ENCODE results near the gene ARID1A.
"Not testable (repeated sequence)": the region's sequence is repeated elsewhere in the genome, so short reads cannot be mapped to it uniquely, and the experiment has no call there.

The ARID1A gene

DNA sequence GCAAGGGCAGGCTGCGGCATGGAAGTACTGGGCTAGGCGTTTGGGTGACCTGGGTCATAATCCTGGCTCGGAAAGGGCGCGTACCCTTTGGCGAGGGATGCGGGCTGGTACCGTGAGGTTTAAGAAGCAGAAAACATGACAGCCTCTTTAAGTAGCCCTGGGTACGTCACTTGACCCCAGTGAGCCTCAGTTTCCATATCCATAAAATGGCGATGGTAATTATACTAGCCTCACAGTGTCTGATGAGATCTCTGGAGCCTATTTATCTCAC lies 92.6 kb downstream of the ARID1A start:
- no peak for DNase-seq (ENCODE audit: low read depth)

DNA sequence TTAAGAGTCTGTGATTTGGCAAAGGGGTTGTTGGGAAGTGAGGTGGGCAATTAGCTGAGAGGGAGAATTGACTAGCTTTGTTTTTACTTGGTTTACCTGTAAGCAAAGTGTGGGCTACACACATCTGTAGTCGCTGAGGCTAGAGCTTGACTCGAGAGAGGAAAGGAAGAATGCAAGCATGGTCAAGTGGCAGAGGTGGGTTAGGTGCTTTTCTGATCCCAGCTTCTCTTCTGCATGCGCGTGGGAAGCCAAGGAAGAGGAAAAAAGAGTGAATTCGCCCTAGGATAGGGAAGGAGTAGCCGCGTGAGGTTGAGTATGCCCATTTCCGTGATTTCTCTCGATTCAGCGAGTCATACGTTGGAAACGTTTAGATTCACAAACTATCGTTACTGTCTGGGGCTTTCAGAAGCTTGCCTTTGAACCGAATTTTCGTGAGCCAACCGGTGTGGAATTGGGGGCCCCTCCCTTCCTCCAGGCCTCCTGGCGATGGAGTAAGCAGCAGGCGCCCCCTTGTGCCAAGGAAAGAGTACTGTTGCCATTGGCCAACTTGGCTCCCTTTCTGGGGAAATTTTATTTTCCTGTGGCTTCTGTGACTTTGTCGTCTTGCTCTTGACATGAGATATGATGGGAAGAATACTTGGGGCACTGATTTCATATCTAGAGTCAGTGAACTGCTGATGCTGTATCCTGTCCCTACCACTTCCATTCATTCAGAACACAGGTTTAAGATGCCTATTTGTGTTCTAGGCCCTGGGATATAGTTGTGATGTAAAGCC lies 93.2 kb downstream of the ARID1A start:
- DNase-seq (ENCODE audit: low read depth) = peak; percentile 92

DNA sequence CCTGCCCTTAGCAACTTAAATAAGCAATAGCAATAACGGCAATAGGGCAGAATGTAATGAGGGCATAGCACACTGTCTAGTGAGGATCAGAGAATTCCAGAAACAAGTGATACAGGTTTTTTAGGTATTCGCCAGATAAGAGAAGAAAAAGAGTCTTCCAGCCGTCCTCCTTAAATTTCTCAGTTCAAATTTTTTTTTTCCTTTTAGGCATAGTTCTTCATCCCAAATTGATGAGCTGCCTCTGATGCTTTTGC lies 93.7 kb downstream of the ARID1A start:
- DNase-seq (ENCODE audit: low read depth) = no peak

DNA sequence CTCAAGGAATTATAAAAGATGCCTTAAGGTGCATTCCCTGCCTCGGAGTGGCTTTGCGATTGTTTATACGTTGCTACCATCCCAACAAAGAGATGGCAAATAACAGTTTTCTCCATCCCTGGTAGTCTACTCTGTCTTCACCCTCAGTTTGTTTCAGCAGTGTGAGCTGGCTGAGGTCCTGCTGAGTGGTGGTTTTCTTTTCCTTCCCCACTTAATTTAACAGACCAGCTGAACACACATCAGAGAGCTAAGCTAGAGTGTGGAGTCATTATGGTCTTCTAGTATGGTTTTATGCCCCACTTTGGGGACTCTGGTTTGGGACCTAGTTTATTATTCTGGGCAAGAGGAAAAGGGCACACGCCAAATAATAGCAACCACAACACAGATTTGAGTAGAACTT lies 94.1 kb downstream of the ARID1A start:
- no peak for DNase-seq (ENCODE audit: low read depth)

DNA sequence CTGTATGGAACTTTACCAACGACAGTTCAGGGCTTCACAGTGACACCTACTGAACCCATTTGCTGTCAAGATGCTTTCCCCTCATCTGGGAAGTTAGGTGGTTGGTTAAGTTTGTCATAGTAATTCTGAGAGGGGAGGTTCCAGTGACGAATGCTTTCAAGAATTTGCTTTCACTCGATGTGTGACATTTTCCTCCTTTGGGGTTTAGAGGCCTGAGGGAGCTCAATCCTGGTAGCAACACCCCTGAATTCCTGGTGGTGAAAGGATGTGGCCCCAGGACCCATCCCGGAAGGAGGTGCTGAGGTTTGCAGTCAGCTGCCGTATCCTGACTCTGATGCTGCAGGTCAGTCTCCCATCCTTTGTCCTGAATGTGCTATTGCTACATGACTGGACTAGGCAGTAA lies 94.7 kb downstream of the ARID1A start:
- peak; percentile 52 for DNase-seq (ENCODE audit: low read depth)

DNA sequence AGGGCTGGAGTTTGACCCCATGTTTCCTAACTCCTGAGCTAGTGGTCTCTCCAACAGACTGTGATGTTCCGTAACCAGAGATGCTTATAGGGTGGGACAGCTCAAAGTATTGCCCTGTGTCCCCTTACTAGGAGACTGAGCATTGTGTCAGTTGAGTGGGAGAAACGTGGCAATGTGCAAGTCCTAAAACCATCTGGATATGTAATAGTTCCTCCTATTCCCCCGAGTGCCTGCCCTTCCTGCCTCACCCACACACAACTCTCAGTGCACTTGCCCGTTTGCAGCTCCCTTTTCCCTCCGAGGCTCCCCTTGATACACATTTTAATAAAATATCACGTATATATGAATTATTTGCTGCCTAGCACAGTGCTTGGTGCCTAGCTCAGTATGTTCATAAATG lies 95.3 kb downstream of the ARID1A start:
- no peak for DNase-seq (ENCODE audit: low read depth)

DNA sequence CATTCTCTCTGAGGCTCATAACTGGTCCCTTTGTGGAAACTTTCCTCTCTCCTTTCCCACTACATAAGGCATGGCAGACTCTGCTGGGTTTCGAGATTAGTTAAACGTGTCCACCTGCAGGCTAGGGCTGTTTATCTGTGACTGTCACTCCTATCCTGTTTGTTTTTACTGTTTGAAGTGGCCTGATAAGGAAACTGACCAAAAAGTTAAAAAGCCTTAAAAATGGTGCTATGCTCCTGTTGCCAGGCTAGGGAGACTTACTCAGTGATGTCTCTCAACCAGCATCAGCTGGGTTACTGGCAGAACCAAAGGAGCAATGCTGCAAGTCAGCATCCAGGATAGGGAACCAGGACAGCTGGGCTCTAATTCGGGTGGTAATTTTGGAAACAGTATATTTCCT lies 95.8 kb downstream of the ARID1A start:
- DNase-seq (ENCODE audit: low read depth) = no peak

DNA sequence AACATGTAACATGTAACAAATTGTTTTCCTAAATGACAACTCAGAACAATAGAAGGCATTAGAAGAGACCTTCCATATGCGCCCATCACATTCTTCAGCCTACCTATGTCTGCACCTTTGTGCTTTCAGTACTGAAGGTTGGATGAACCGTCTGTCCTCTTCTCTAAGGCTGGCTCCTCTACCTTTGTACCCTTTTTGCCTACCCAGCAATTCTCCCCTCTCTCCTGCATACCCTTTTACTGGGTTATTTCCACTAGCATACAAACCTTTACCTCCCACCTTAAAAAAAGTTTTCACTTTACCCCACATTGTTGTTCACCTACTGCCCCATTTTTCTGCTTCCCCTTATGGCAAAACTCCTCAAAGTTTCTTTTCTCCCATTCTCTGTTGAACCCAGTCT lies 97.1 kb downstream of the ARID1A start:
- no peak for DNase-seq (ENCODE audit: low read depth)

DNA sequence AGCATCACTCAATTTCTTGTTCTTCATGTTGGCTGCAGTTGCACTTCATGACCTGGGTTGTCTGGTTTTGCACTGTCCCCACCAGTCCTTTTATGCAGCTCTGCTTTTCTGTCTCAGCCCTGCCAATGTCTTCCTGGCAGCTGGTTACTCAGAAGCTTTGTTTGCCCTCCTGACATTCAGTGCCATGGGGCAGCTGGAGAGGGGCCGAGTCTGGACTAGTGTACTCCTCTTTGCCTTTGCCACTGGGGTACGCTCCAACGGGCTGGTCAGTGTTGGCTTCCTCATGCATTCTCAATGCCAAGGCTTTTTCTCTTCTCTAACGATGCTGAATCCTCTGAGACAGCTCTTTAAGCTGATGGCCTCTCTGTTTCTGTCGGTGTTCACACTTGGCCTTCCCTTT lies 98.6 kb downstream of the ARID1A start:
- no peak for DNase-seq (ENCODE audit: low read depth)

DNA sequence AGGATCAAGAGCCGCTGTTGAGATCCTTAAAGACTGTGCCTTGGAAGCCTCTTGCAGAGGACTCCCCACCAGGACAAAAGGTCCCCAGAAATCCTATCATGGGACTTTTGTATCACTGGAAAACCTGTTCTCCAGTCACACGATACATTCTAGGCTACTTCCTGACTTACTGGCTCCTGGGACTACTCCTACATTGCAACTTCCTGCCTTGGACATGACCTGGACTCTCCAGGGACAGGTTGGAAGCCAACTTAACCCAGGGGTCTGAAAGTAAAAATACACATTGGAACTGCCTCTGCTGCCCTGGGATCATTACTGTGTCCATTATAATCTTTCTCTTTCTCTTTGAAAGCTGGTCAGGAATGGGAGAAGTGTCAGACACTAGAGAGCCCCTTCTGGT lies 101.8 kb downstream of the ARID1A start:
- DNase-seq (ENCODE audit: low read depth) = no peak

DNA sequence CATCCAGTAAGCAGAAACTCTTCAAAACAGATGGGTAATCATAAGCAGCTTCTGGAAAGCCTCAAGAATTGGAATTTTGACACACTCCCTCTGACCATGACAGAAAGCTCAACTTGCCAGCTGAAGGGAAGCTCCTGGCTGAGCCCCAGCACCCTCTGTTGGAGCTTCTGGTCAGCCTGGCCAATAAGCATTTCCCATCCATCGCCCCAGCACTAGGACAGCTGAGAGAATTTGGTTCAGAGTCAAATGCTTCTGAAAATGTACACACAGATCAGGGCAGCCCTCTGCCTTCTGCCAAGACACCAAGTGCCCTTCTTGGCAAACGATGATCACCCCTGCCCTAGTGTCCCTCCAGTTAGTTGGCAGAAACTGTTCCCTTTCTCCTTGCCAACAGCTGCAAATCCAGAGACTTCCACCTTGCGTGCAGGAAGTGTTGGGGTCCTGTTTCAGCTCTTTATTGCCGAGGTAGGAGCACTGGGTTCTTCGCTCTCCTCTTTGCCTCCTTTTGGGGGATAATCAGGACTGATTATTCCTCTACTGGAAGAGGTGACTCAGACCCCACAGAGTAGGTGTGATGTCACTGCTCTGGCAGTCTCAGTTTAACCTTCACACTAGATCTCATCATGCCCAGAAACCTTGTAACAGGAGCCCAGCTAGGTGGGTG lies 103.8 kb downstream of the ARID1A start:
- DNase-seq (ENCODE audit: low read depth) = peak; percentile 79

DNA sequence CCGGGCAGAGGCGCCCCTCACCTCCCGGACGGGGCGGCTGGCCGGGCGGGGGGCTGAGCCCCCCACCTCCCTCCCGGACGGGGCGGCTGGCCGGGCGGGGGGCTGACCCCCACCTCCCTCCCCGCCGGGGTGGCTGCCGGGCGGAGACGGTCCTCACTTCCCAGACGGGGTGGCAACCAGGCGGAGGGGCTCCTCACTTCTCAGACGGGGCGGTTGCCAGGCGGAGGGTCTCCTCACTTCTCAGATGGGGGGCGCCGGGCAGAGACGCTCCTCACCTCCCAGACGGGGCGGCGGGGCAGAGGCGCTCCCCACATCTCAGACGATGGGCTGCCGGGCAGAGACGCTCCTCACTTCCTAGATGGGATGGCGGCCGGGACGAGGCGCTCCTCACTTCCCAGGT lies 108.1 kb downstream of the ARID1A start:
- not testable (repeated sequence) for DNase-seq (ENCODE audit: low read depth)

DNA sequence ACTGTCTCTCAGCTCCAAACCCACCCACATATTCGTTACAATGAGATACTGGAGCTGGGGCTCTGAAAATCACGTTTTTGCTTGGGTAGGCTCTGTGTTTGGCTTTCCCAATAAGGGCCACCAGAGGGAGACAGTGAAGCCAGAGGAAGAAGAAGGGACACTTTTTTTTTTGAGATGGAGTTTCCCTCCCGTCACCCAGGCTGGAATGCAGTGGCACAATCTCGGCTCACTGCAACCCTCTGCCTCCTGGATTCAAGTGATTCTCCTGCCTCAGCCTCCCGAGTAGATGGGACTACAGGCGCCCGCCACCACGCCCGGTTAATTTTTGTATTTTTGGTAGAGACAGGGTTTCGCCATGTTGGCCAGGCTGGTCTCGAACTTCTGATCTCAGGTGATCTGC lies 114.3 kb downstream of the ARID1A start:
- DNase-seq (ENCODE audit: low read depth) = peak; percentile 80

DNA sequence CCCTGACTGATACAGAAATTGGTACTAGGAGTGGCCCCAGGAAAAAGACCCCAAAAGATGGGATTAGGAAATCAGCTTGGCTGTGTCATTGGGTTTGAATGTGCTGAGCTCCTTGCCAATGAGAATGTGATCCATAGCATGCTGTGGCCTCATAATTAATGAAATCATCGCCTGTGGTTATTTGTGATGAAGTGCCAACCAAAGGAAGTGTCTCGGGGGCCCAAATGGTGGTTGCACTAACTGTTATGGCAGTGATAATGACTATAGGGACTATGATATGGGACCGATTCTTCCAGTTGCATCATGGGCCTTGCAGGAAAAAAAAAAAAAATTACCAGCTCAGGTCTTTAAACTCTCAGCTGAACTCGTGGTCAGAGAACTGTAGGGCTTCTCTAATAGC lies 115.2 kb downstream of the ARID1A start:
- no peak for DNase-seq (ENCODE audit: low read depth)

DNA sequence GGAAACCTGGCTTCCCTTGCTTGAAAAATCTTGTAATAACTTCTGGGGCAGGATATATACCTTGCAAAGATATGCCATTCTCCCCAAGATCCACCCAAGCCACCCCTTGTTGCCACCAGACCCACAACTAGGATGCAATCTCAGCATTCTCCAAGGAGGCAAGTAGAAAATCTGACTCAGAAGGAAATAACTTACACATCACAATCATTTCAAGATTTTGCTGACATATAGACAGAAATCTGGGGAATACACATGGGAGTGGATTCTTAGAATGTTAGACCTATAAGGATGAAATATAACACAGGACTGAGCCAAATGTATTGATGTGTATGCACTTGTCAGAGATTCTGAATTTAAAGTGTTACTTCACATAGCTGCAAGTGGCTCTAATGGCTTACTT lies 115.9 kb downstream of the ARID1A start:
- no peak for DNase-seq (ENCODE audit: low read depth)

DNA sequence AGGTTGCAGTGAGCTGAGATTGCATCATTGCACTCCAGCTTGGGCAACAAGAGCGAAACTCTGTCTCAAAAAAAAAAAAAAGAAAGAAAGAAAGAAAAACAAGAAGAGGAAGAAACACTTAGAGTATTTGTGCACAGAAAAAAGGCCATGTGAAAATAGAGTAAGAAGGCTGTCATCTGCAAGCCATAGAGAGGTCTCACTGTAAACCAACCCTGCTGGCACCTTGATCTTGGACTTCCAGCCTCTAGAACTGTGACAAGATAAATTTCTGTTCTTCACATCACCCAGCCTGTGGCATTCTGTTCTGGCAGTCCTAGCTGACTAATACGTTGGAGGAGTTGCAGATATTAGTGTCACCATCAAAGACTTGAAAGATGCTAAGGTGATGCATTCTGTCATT lies 118.6 kb downstream of the ARID1A start:
- no peak for DNase-seq (ENCODE audit: low read depth)

DNA sequence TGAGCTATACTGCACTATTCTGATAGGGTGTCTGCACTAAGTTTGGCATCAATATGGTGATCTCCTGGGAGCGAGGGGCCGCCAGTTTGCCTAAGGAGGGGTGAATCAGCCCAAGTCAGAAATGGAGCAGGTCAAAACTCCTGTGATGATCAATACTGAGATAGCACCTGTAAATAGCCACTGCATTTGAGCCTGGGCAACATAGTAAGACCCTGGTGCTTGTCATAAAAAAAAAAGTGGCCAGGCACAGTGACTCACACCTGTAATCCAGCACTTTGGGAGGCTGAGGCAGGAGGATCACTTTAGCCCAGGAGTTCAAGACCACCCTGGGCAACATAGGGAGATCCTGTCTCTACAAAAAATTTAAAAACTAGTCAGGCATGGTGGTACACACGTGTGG lies 119.1 kb downstream of the ARID1A start:
- DNase-seq (ENCODE audit: low read depth) = no peak

DNA sequence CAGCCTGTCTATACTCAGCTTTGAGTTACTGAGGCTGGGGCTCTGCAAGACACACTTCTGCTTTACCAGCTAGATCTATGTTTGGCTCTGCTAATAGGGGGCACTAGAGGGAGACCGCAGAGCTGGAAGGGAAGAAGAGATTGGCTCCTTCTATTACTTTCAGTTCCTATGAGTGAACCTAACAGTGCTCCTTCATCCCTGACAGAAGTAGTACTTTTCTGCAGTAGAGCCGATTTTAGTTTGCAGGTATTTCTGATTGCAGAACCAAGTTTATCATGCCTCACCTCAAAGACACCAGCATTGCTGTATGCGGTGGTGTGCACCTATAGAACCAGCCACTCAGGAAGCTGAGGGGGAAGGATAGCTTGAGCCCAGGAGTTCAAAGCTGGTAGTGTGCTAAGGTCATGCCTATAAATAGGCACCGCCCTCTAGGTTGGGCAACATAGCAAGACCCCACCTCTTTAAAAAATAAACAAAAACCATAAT lies 125.0 kb downstream of the ARID1A start:
- no peak for DNase-seq (ENCODE audit: low read depth)

DNA sequence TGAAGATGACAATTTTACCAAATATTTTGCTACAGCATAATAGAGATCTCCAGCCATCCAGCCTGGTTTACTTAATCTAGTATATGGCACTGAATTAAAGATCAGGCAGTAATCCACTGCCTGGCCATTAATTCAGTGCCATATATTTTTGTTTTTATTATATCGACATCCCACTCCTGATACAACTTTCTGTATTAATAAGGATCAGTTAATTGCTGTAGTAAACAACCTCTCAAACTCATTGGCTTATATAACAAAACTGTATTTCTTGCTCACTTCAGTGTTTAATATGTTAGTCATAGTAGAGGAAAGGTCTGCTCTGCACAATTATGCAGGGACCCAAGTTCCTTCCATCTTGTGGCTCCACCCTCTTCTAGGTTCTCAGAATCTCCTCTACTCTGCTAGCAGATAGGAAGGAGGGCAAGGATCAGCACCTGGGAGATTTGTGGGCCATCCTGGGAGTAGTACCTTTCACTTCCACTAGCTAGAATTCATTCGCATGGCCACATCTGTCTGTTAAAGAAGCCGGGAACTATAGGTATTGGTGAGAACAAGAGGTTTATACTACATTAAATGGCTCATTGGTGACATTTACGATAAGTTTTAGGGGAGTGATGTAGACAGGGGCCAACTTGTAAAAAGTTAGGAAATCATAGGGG lies 127.1 kb downstream of the ARID1A start:
- peak; percentile 10 for DNase-seq (ENCODE audit: low read depth)

DNA sequence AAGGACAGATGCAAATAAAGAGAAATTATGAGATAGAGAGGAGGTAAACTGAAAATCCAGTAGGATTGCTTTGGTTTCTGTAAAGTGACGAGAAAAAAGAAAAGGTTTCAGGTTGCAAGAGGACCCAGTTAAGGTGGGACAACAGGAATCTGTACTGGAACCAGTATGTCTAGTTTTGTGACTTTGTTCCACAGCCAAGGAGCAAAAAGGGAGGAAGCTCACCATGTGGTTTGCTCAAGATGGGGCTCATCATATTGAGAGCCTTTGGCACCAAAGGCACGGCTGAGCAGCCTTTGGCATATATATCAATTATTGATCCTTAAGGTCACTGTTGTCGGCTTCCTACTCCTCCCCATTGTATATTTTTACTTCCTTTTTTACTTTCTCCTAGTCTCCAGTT lies 128.9 kb downstream of the ARID1A start:
- no peak for DNase-seq (ENCODE audit: low read depth)

DNA sequence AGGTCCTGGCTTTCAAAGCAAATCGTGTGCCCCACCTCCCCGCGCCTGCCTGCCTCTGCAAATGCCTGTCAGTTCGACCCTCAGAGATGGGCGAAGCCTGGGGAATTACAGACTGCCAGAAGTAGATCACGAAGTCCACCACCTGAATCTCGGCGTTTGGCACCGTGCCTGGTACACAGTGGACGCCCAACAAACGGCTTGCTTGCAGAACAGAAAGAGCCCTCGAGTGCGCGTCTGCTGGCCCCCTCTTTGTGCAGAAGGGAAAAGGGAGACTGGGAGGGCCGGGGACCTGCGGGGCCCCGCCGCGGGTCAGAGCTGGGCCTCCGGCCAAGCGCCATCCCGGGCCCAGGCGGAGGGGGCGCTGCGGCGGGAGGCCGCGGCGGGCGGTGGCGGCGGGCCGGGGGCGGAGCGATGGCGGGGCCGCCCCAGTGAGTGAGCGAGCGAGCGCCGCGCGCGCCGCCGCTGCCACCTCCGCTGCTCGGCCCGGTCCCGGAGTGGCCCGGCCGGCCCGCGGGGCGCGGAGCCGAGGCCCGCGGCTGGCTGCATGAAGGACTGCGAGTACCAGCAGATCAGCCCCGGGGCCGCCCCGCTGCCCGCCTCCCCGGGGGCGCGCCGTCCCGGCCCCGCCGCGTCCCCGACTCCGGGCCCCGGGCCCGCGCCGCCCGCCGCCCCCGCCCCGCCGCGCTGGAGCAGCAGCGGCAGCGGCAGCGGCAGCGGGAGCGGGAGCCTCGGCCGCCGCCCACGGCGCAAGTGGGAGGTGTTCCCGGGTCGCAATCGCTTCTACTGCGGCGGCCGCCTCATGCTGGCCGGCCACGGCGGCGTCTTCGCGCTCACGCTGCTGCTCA lies 130.7 kb downstream of the ARID1A start, which contains the start of gene ZDHHC18:
TSS of gene ZDHHC18 (plus strand) at position 428 of the 845 bp plus-strand sequence. CDS start at position 545, 117 bp downstream.
- DNase-seq (ENCODE audit: low read depth) = peak; percentile 69

DNA sequence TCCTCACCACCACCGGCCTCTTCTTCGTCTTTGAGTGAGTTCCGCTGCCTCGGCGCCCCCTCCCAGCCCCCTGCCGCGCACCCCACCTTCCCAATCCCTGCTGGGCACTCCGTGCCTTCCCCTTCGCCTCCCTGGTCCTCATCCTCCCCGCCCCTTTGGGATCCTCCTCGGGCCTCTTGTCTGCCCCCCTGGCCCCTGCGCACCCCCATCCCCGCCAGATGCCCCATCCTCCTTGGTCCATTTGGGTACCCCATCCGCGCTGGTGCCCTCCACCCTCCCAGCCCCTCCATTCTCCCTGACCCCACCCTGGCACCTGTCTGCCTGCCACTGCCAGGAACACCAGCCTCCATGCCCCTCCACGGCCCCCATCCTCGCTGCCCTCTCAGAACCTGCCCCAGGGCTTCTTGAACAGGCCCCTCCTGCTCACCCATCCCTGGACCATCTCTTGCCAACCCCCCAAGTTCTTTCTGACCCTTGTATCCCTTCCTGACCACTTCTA lies 131.3 kb downstream of the ARID1A start:
- DNase-seq (ENCODE audit: low read depth) = no peak

Data from ELR (cell line).